GM23338 (cell line): Measurements from ENCODE around the gene INPP5A. TPM values are rescaled to one million over a fixed set of nuclear protein-coding genes. Genes with fewer than 3 reads are reported as not detected.

ENCODE experiments used
- ATAC-seq: fragments of 200-7000 bp; cut with Tn5 transposase; 3 replicates; pipeline ENCODE4 v1.9.1; 2020
- DNase-seq: peaks from one replicate; pipeline ENCODE4 v3.0.0-alpha.2; 2015; ENCODE audit warnings: low spot score
- H2AFZ ChIP-seq: fragments of 200-600 bp; sonication (generic); 2 replicates; pipeline ENCODE4 v1.8.0; 2016; ENCODE audit warnings: antibody characterized with exemption, mild to moderate bottlenecking, moderate library complexity
- H3F3A ChIP-seq: fragments of 200-600 bp; sonication (generic); replicated peaks from 2 replicates; pipeline ENCODE4 v1.8.0; 2017; ENCODE audit warnings: antibody characterized with exemption, mixed run types, low read depth
- H3K27ac ChIP-seq: fragments of 200-600 bp; sonication (generic); 2 replicates; pipeline ENCODE4 v1.6.1; 2016; ENCODE audit warnings: low read depth
- H3K27me3 ChIP-seq: fragments of 200-600 bp; sonication (generic); 2 replicates; pipeline ENCODE4 v1.8.0; 2016; ENCODE audit warnings: mild to moderate bottlenecking, mixed run types, moderate library complexity; ENCODE audit not compliant: insufficient read depth
- H3K36me3 ChIP-seq: fragments of 200-600 bp; sonication (generic); 2 replicates; pipeline ENCODE4 v1.8.0; 2016; ENCODE audit warnings: mild to moderate bottlenecking; ENCODE audit not compliant: insufficient read depth
- H3K4me1 ChIP-seq: fragments of 200-600 bp; sonication (generic); 2 replicates; pipeline ENCODE4 v1.8.0; 2016; ENCODE audit warnings: mild to moderate bottlenecking, moderate library complexity; ENCODE audit not compliant: insufficient read depth
- H3K4me2 ChIP-seq: fragments of 200-600 bp; sonication (generic); 2 replicates; pipeline ENCODE4 v1.7.1; 2017; ENCODE audit warnings: mixed run types
- H3K4me3 ChIP-seq: fragments of 200-600 bp; sonication (generic); 2 replicates; pipeline ENCODE4 v1.6.1; 2016; ENCODE audit warnings: mixed run types
- H3K79me2 ChIP-seq: fragments of 200-600 bp; sonication (generic); replicated peaks from 2 replicates; pipeline ENCODE4 v1.8.0; 2017; ENCODE audit warnings: mild to moderate bottlenecking; ENCODE audit not compliant: insufficient read depth
- H3K9me2 ChIP-seq: fragments of 200-600 bp; sonication (generic); 2 replicates; pipeline ENCODE4 v1.8.0; 2017; ENCODE audit not compliant: insufficient read depth
- H4K20me1 ChIP-seq: fragments of 200-600 bp; sonication (generic); replicated peaks from 2 replicates; pipeline ENCODE4 v1.8.0; 2017; ENCODE audit warnings: mild to moderate bottlenecking; ENCODE audit not compliant: insufficient read depth
- H3K27ac Mint-ChIP-seq: 2 replicates; pipeline ENCODE4 v1.8.0; 2020; ENCODE audit warnings: inconsistent platforms, mild to moderate bottlenecking, moderate library complexity, mixed read lengths
- H3K27me3 Mint-ChIP-seq: 3 replicates; pipeline ENCODE4 v1.8.0; 2022; ENCODE audit warnings: low read depth, mild to moderate bottlenecking, moderate library complexity, mixed read lengths, inconsistent platforms; ENCODE audit not compliant: insufficient read depth, poor library complexity
- H3K36me3 Mint-ChIP-seq: 3 replicates; pipeline ENCODE4 v1.8.0; 2021; ENCODE audit warnings: low read depth, mild to moderate bottlenecking, inconsistent platforms, moderate library complexity, mixed read lengths
- H3K4me1 Mint-ChIP-seq: 3 replicates; pipeline ENCODE4 v1.8.0; 2020; ENCODE audit warnings: mild to moderate bottlenecking, inconsistent platforms, mixed read lengths
- H3K4me3 Mint-ChIP-seq: 3 replicates; pipeline ENCODE4 v1.8.0; 2021; ENCODE audit warnings: moderate library complexity, mild to moderate bottlenecking, inconsistent platforms, mixed read lengths
- H3K9me3 Mint-ChIP-seq: 3 replicates; pipeline ENCODE4 v1.8.0; 2020; ENCODE audit warnings: moderate library complexity, mild to moderate bottlenecking, inconsistent platforms, mixed read lengths
- CREB1 ChIP-seq: fragments of 250-450 bp; sonication (Bioruptor Pico); IDR thresholded peaks from 2 replicates; pipeline ENCODE4 v1.5.0; 2020; ENCODE audit warnings: low read depth, mild to moderate bottlenecking, moderate library complexity
- EZH2phosphoT487 ChIP-seq: fragments of 200-600 bp; sonication (generic); IDR thresholded peaks from one replicate; pipeline ENCODE4 v1.8.1; 2018; ENCODE audit warnings: antibody characterized with exemption; ENCODE audit not compliant: unreplicated experiment
- NANOG ChIP-seq: IDR thresholded peaks from 2 replicates; pipeline ENCODE4 v1.6.1; 2016; ENCODE audit warnings: antibody characterized with exemption, borderline replicate concordance
- POLR2AphosphoS5 ChIP-seq: IDR thresholded peaks from 2 replicates; pipeline ENCODE4 v1.6.1; 2016; ENCODE audit warnings: antibody characterized with exemption, low read depth
- STAT1 ChIP-seq: IDR thresholded peaks from one replicate; pipeline ENCODE4 v1.6.1; 2016; ENCODE audit warnings: antibody characterized with exemption; ENCODE audit not compliant: unreplicated experiment
- ZNF114 ChIP-seq: fragments of 250-450 bp; sonication (Bioruptor Pico); IDR thresholded peaks from 2 replicates; pipeline ENCODE4 v1.5.0; 2020; ENCODE audit warnings: mild to moderate bottlenecking, moderate library complexity
- ZNF331 ChIP-seq: fragments of 250-450 bp; sonication (Bioruptor Pico); IDR thresholded peaks from 2 replicates; pipeline ENCODE4 v1.5.0; 2020; ENCODE audit warnings: low read depth, mild to moderate bottlenecking, moderate library complexity
- polyA plus RNA-seq: library from polyadenylated mRNA; unstranded; fragments of >200 nt; fragmentation: Nextera tagmentation; extraction: Ambion mirVana; gene quantifications from 2 replicates; pipeline ENCODE4 v1.2.1, GENCODE V29; 2016
- total RNA-seq: library from RNA; depleted of rRNA; stranded (reverse); fragments of >200 nt; shearing (Covaris generic); gene quantifications from 2 replicates; pipeline ENCODE4 v1.2.3, GENCODE V29; 2014
- TF ChIP-seq, protein P1 (sequence below): IDR thresholded peaks from one replicate; pipeline ENCODE4 v1.6.1; 2018; ENCODE audit warnings: antibody characterized with exemption; ENCODE audit not compliant: unreplicated experiment
- TF ChIP-seq, protein P2 (sequence below): fragments of 250-450 bp; sonication (Bioruptor Pico); IDR thresholded peaks from 2 replicates; pipeline ENCODE4 v1.5.0; 2020; ENCODE audit warnings: mild to moderate bottlenecking, moderate library complexity

The INPP5A gene
- total and polyA plus RNA-seq, 2 experiments from 2014 or later: 5.9 to 40.6 TPM

- no peak overlapping the region for H2AFZ ChIP-seq
- DNase-seq (no peak), ATAC-seq (no peak)
- Mint-ChIP-seq H3K27me3 (peaks cover 10% of the 10 kb centered on the region), H3K36me3 (no peaks in the 10 kb centered on the region), H3K9me3 (no peaks in the 10 kb centered on the region), H3K4me3 (no peak overlapping the region), H3K4me1 (0 out of 3 replicates have a peak, but pooled peaks cover 3% of the 10 kb centered on the region), H3K27ac (no peak overlapping the region)
- H3K4me1 ChIP-seq: no peaks in the 10 kb centered on the region
- no peak overlapping the region for H3K4me3 ChIP-seq
- TF ChIP-seq CREB1 (CRISPR knock-in tag) (no peak), ZNF114 (CRISPR knock-in tag) (no peak), NANOG (no peak)
- TF ChIP-seq, protein P1, sequence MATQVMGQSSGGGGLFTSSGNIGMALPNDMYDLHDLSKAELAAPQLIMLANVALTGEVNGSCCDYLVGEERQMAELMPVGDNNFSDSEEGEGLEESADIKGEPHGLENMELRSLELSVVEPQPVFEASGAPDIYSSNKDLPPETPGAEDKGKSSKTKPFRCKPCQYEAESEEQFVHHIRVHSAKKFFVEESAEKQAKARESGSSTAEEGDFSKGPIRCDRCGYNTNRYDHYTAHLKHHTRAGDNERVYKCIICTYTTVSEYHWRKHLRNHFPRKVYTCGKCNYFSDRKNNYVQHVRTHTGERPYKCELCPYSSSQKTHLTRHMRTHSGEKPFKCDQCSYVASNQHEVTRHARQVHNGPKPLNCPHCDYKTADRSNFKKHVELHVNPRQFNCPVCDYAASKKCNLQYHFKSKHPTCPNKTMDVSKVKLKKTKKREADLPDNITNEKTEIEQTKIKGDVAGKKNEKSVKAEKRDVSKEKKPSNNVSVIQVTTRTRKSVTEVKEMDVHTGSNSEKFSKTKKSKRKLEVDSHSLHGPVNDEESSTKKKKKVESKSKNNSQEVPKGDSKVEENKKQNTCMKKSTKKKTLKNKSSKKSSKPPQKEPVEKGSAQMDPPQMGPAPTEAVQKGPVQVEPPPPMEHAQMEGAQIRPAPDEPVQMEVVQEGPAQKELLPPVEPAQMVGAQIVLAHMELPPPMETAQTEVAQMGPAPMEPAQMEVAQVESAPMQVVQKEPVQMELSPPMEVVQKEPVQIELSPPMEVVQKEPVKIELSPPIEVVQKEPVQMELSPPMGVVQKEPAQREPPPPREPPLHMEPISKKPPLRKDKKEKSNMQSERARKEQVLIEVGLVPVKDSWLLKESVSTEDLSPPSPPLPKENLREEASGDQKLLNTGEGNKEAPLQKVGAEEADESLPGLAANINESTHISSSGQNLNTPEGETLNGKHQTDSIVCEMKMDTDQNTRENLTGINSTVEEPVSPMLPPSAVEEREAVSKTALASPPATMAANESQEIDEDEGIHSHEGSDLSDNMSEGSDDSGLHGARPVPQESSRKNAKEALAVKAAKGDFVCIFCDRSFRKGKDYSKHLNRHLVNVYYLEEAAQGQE: no peak
- no peaks in the 10 kb centered on the region for H3K27me3 ChIP-seq
- no peak overlapping the region for H3K4me2 ChIP-seq
- H3K27ac ChIP-seq: no peak overlapping the region
- no peaks in the 10 kb centered on the region for H3K36me3 ChIP-seq
- no peaks in the 10 kb centered on the region for H3K79me2 ChIP-seq
- no peaks in the 10 kb centered on the region for H4K20me1 ChIP-seq
- H3K9me2 ChIP-seq: no peaks in the 10 kb centered on the region
- no peaks in the 10 kb centered on the region for H3F3A ChIP-seq
Observed at GRCh38 chr10:132810807-132811700, 273.5 kb downstream of the INPP5A start.

DNA sequence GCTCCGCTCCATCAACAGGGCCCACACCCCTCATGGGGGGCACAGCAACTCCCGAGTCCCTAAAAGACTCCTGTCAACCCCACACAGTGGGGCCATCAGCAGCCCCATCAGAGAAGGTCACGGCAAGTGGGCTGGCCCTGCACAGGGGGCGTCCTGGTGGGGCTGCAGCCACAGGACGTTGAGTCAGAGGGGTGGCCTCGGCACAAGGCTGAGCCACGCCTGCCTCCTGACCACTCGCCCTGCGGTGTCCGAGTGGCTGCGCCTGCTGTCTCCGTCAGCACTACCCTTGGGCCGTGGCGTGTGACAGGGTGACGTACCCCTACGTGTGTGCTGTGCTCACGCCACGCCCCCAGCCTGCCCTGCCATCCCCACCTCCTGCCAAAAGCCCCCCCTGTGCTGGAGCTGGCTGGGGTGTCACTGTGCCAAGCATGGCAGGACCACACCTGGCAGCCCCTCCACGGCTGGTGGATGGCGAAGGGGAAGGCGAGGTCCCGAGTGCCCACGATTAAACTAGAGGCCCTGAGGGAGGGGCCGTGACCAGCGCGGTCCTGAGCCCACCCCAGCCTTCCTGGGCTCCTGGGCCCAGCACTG lies 274.4 kb downstream of the INPP5A start:
- no peak overlapping the region for H2AFZ ChIP-seq
- no peaks in the 10 kb centered on the region for H3K79me2 ChIP-seq
- H3K4me1 ChIP-seq: no peaks in the 10 kb centered on the region
- H3K4me3 ChIP-seq: no peak overlapping the region
- H3K9me2 ChIP-seq: no peaks in the 10 kb centered on the region
- Mint-ChIP-seq H3K27me3 (peaks cover 10% of the 10 kb centered on the region), H3K4me1 (0 out of 3 replicates have a peak, but pooled peaks cover 3% of the 10 kb centered on the region), H3K27ac (no peak overlapping the region), H3K36me3 (no peaks in the 10 kb centered on the region), H3K9me3 (no peaks in the 10 kb centered on the region; the same call in 2 of the 3 replicates), H3K4me3 (no peak overlapping the region)
- H3K36me3 ChIP-seq: no peaks in the 10 kb centered on the region
- no peak overlapping the region for H3K27ac ChIP-seq
- DNase-seq (no peak), ATAC-seq (no peak)
- H4K20me1 ChIP-seq: no peaks in the 10 kb centered on the region
- no peak overlapping the region for H3K4me2 ChIP-seq
- H3K27me3 ChIP-seq: no peaks in the 10 kb centered on the region
- no peaks in the 10 kb centered on the region for H3F3A ChIP-seq
- no peak for TF ChIP-seq POLR2AphosphoS5
- no peak for TF ChIP-seq STAT1
- TF ChIP-seq ZNF331 (CRISPR knock-in tag): no peak
- TF ChIP-seq, protein P2, sequence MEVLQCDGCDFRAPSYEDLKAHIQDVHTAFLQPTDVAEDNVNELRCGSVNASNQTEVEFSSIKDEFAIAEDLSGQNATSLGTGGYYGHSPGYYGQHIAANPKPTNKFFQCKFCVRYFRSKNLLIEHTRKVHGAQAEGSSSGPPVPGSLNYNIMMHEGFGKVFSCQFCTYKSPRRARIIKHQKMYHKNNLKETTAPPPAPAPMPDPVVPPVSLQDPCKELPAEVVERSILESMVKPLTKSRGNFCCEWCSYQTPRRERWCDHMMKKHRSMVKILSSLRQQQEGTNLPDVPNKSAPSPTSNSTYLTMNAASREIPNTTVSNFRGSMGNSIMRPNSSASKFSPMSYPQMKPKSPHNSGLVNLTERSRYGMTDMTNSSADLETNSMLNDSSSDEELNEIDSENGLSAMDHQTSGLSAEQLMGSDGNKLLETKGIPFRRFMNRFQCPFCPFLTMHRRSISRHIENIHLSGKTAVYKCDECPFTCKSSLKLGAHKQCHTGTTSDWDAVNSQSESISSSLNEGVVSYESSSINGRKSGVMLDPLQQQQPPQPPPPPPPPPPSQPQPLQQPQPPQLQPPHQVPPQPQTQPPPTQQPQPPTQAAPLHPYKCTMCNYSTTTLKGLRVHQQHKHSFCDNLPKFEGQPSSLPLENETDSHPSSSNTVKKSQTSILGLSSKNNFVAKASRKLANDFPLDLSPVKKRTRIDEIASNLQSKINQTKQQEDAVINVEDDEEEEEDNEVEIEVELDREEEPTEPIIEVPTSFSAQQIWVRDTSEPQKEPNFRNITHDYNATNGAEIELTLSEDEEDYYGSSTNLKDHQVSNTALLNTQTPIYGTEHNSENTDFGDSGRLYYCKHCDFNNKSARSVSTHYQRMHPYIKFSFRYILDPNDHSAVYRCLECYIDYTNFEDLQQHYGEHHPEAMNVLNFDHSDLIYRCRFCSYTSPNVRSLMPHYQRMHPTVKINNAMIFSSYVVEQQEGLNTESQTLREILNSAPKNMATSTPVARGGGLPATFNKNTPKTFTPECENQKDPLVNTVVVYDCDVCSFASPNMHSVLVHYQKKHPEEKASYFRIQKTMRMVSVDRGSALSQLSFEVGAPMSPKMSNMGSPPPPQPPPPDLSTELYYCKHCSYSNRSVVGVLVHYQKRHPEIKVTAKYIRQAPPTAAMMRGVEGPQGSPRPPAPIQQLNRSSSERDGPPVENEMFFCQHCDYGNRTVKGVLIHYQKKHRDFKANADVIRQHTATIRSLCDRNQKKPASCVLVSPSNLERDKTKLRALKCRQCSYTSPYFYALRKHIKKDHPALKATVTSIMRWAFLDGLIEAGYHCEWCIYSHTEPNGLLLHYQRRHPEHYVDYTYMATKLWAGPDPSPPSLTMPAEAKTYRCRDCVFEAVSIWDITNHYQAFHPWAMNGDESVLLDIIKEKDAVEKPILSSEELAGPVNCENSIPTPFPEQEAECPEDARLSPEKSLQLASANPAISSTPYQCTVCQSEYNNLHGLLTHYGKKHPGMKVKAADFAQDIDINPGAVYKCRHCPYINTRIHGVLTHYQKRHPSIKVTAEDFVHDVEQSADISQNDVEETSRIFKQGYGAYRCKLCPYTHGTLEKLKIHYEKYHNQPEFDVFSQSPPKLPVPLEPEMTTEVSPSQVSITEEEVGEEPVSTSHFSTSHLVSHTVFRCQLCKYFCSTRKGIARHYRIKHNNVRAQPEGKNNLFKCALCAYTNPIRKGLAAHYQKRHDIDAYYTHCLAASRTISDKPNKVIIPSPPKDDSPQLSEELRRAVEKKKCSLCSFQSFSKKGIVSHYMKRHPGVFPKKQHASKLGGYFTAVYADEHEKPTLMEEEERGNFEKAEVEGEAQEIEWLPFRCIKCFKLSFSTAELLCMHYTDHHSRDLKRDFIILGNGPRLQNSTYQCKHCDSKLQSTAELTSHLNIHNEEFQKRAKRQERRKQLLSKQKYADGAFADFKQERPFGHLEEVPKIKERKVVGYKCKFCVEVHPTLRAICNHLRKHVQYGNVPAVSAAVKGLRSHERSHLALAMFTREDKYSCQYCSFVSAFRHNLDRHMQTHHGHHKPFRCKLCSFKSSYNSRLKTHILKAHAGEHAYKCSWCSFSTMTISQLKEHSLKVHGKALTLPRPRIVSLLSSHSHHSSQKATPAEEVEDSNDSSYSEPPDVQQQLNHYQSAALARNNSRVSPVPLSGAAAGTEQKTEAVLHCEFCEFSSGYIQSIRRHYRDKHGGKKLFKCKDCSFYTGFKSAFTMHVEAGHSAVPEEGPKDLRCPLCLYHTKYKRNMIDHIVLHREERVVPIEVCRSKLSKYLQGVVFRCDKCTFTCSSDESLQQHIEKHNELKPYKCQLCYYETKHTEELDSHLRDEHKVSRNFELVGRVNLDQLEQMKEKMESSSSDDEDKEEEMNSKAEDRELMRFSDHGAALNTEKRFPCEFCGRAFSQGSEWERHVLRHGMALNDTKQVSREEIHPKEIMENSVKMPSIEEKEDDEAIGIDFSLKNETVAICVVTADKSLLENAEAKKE (CRISPR knock-in tag): no peak
- TF ChIP-seq EZH2phosphoT487: no peak
- TF ChIP-seq NANOG: no peak
